NB4 (cell line): ENCODE measurements around the gene MMADHC.

Experiments used
- CTCF ChIP-seq: IDR thresholded peaks from one replicate; pipeline ENCODE4 v1.5.1; 2012; ENCODE audit warnings: low read depth, low read length
- MAX ChIP-seq: IDR thresholded peaks from 2 replicates; pipeline ENCODE4 v1.6.1; 2011; ENCODE audit warnings: low read depth, low read length
- MYC ChIP-seq: IDR thresholded peaks from 2 replicates; pipeline ENCODE4 v1.6.1; 2011; ENCODE audit warnings: low read depth, low read length
- POLR2A ChIP-seq: IDR thresholded peaks from 2 replicates; pipeline ENCODE4 v1.6.1; 2011; ENCODE audit warnings: mild to moderate bottlenecking; ENCODE audit not compliant: insufficient read length; ENCODE audit errors: extremely low read depth

GRCh38 chr2:149544692-149545091 is 42.9 kb downstream of the MMADHC start:
- TF ChIP-seq CTCF, result no peak
- no peak for TF ChIP-seq MAX
- TF ChIP-seq POLR2A, result no peak
- TF ChIP-seq MYC, result no peak
